Measurements from ENCODE around the gene MYH13.

MYH13 gene

DNA sequence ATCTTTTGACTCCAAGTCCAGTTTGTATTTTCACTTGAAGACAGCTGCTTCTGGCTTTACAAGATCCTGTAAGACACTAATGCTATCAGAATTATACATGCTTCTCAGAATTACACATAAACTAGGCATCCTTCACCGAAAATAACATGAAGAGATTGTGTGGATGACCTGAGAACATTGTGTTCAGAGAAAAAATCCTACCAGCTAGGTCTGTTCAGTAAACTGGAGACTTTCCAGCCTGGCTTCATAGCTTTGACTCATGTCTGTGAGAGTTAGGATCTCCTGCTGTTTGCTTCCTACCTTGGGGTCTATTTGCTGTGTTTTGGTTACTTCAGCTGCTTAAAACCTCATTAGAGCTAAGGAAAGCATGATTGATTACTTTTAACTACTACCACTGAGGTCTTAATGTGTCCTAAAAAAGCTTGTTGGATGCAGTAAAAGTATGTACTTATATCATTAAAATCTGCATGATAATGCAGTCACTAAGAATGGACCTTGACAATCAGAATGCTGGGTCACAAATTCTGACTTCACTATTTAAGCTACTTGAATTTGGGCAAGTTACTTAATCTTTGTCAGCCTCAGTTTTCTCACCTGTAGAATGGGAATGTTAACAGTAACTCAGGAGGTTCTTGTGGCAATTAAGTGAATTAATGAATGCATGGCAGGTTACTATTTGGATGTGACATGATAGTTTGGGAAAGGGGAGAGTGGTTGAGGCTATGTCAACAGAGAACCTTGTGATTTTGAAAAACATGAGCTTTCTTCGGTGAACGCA is 8.0 kb upstream of the MYH13 start:
- ATAC-seq (replicated peaks; ENCODE audit: extremely low read depth, poor library complexity, severe bottlenecking) (no peak), DNase-seq (ENCODE audit: low spot score in 2 of 2) (no peak)
- H3K27me3 Mint-ChIP-seq, result peaks cover 25% of the 10 kb centered on the region
- no peaks in the 10 kb centered on the region for H3K4me1 Mint-ChIP-seq
- no peaks in the 10 kb centered on the region for H3K9me3 Mint-ChIP-seq
- peaks cover 3% of the 10 kb centered on the region for H3K36me3 Mint-ChIP-seq (ENCODE audit: insufficient read depth)
- H3K4me3 Mint-ChIP-seq, result no peak overlapping the region
- H3K27ac Mint-ChIP-seq (ENCODE audit: low read depth), result no peak overlapping the region

DNA sequence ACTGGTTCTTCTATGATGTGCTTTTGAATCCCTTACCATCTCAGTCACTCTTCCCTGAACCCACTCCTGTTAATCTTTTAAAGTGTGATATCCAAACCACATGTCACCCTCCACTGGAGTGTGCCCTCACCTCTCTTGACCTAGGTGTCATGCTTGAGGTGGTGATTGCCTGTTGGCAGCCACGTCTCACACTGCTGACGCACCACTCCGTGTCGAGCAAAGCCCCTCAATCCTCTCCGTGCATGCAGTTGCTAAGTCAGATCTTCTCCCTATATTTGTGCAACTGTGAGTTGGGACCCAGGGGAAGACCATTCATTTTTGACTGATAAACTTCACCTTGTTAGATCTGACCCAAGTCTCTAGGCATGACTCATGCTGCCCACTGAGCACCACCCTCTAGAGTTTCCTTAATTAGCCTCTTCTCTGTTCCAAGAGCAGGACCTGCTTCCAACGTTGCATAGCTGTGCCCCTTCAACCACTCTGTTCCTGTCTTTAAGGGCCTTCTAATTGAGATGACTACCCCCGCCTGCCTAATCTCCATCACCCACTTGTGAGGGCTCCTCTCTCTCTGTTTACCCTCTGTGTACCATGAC is 2.7 kb downstream of the MYH13 start:
- H3K9me3 Mint-ChIP-seq, result no peaks in the 10 kb centered on the region
- no peak overlapping the region for H3K27ac Mint-ChIP-seq (ENCODE audit: low read depth)
- no peak overlapping the region for H3K4me3 Mint-ChIP-seq
- peaks cover 43% of the 10 kb centered on the region for H3K27me3 Mint-ChIP-seq
- DNase-seq (ENCODE audit: low spot score in 2 of 2) (no peak), ATAC-seq (replicated peaks; ENCODE audit: extremely low read depth, poor library complexity, severe bottlenecking) (no peak)
- H3K36me3 Mint-ChIP-seq (ENCODE audit: insufficient read depth), result no peaks in the 10 kb centered on the region
- H3K4me1 Mint-ChIP-seq, result no peaks in the 10 kb centered on the region

DNA sequence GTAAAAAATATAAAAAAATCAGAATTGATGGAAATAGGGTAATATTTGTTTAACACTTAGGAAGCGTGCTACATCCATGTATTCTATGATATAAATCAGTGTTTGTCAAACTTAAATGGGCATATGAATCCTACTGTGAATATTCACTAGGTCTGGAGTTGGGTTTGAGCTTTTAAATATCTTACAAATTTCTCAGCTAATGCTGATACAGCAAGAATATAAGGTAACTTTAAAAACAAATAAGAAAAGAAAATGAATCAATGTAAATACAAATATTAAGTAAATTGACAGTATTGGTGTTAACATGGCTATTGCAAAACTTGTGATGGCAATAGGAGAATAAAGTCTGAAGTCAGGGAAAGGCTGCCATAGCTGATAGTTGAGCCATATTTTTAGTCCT is 3.6 kb downstream of the MYH13 start:
- H3K4me3 Mint-ChIP-seq, result no peak overlapping the region
- no peaks in the 10 kb centered on the region for H3K4me1 Mint-ChIP-seq
- no peaks in the 10 kb centered on the region for H3K36me3 Mint-ChIP-seq (ENCODE audit: insufficient read depth)
- peaks cover 34% of the 10 kb centered on the region for H3K27me3 Mint-ChIP-seq
- H3K9me3 Mint-ChIP-seq, result no peaks in the 10 kb centered on the region
- no peak overlapping the region for H3K27ac Mint-ChIP-seq (ENCODE audit: low read depth)
- DNase-seq (ENCODE audit: low spot score in 2 of 2) (no peak), ATAC-seq (replicated peaks; ENCODE audit: extremely low read depth, poor library complexity, severe bottlenecking) (no peak)

DNA sequence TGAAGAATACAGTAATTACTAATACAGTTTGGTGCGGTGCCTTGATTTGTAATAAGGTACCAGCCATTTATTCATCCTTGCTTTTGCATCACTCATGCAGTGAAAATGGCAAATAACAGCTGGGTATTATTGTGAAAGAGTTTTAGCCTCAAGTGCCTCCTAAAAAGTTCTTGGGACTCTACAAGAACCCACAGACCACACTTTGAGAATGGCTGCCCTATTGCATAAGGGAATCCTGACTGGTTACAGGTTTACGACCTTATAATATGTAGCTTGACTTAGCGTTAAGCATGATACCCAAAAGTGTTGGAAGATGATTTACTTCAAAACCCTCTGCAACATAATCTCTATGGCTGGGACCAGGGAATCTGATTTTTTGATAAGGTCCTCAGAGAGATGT is 4.2 kb downstream of the MYH13 start:
- DNase-seq (ENCODE audit: low spot score in 2 of 2) (no peak), ATAC-seq (replicated peaks; ENCODE audit: extremely low read depth, poor library complexity, severe bottlenecking) (no peak)
- Mint-ChIP-seq H3K36me3 (ENCODE audit: insufficient read depth) (no peaks in the 10 kb centered on the region), H3K27ac (ENCODE audit: low read depth) (no peak overlapping the region), H3K4me3 (no peak overlapping the region), H3K27me3 (peaks cover 30% of the 10 kb centered on the region), H3K9me3 (no peaks in the 10 kb centered on the region), H3K4me1 (no peaks in the 10 kb centered on the region)

DNA sequence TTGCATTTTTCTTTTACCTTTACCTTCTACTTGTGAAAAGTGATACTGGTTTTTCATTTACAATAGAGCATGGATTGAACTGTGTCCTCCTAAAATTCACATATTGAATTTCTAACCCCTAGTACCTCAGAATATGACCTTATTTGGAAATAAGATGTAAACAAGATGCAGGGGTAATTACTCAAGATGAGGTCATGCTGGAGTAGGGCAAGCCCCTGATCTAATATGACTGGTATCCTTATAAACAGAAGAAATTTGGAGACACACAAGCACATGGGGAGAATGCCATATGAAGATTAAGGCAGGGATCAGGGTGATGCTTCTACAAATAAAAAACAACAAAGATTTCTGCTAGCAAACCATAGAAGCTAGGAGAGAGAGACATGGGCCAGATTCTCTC is 12.2 kb downstream of the MYH13 start:
- Mint-ChIP-seq H3K27ac (ENCODE audit: low read depth) (no peak overlapping the region), H3K4me3 (no peak overlapping the region), H3K4me1 (no peaks in the 10 kb centered on the region), H3K36me3 (ENCODE audit: insufficient read depth) (no peaks in the 10 kb centered on the region), H3K9me3 (no peaks in the 10 kb centered on the region), H3K27me3 (peaks cover 39% of the 10 kb centered on the region)
- no peak for ATAC-seq (replicated peaks; ENCODE audit: extremely low read depth, poor library complexity, severe bottlenecking)
- DNase-seq (ENCODE audit: low spot score in 2 of 2), result no peak

DNA sequence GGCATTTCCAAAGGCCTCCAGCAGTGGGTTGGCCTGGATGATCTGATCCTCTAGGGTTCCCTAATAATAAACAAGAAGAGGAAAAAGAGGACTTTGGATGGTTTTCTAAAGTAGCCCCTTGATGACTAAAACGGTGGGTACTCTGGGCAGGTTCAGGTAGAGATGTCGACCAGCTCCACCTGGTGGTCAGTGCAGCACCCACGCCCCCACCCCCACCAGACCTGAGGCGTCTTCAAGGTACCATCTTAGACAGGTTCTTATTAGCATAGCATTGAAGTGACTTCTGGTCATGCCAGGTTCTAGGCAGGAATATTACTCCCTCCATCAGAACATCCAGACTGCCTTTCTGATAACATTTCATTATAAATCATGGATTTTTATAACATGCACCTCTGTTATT is 15.0 kb downstream of the MYH13 start:
- peaks cover 38% of the 10 kb centered on the region for H3K27me3 Mint-ChIP-seq
- DNase-seq (ENCODE audit: low spot score in 2 of 2) (no peak), ATAC-seq (replicated peaks; ENCODE audit: extremely low read depth, poor library complexity, severe bottlenecking) (no peak)
- no peak overlapping the region for H3K27ac Mint-ChIP-seq (ENCODE audit: low read depth)
- H3K36me3 Mint-ChIP-seq (ENCODE audit: insufficient read depth), result no peaks in the 10 kb centered on the region
- no peaks in the 10 kb centered on the region for H3K9me3 Mint-ChIP-seq
- no peak overlapping the region for H3K4me3 Mint-ChIP-seq
- no peaks in the 10 kb centered on the region for H3K4me1 Mint-ChIP-seq

DNA sequence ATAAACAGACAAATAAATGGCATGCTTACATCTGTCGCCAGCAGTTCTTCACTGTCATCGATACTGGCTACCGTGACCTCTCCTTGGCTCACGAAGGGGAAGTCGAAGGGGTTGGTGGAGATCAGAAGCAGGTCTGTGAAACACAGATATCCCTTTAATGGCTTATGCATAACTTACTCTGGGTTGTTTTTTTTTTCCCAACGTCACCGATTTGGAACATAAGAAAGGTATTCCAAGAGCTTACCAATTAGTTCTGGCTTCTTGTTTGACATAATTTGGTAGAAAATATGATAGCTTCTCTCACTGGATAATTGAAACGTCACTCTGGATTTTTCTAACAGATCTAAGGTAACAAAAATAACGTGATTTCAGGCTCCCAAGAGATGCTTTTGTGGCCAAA is 18.2 kb downstream of the MYH13 start:
- Mint-ChIP-seq H3K9me3 (no peaks in the 10 kb centered on the region), H3K4me1 (no peaks in the 10 kb centered on the region), H3K4me3 (no peak overlapping the region), H3K27ac (ENCODE audit: low read depth) (no peak overlapping the region), H3K27me3 (peaks cover 14% of the 10 kb centered on the region), H3K36me3 (ENCODE audit: insufficient read depth) (no peaks in the 10 kb centered on the region)
- DNase-seq (ENCODE audit: low spot score in 2 of 2) (no peak), ATAC-seq (replicated peaks; ENCODE audit: extremely low read depth, poor library complexity, severe bottlenecking) (no peak)

DNA sequence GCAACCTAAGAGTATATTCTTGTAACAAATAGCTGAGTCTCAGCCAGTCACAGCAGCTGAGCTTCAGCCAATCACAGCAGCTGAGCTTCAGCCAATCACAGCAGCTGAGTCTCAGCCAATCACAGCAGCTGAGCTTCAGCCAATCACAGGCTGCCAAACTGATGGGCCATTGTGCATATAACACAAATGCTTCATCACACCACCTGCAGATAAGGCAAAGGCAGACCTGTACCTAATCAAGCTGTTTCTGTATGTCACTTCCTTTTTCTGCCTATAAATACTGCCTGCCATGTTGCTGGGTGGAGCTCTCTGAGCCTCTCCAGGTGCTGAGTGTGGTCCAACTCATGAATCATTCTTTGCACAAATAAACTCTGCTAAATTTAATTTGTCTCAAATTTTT is 19.9 kb downstream of the MYH13 start:
- H3K36me3 Mint-ChIP-seq (ENCODE audit: insufficient read depth), result no peaks in the 10 kb centered on the region
- H3K4me1 Mint-ChIP-seq, result no peaks in the 10 kb centered on the region
- DNase-seq (ENCODE audit: low spot score in 2 of 2) (no peak), ATAC-seq (replicated peaks; ENCODE audit: extremely low read depth, poor library complexity, severe bottlenecking) (no peak)
- H3K9me3 Mint-ChIP-seq, result no peaks in the 10 kb centered on the region
- no peak overlapping the region for H3K27ac Mint-ChIP-seq (ENCODE audit: low read depth)
- no peak overlapping the region for H3K4me3 Mint-ChIP-seq
- H3K27me3 Mint-ChIP-seq, result peaks cover 6% of the 10 kb centered on the region

DNA sequence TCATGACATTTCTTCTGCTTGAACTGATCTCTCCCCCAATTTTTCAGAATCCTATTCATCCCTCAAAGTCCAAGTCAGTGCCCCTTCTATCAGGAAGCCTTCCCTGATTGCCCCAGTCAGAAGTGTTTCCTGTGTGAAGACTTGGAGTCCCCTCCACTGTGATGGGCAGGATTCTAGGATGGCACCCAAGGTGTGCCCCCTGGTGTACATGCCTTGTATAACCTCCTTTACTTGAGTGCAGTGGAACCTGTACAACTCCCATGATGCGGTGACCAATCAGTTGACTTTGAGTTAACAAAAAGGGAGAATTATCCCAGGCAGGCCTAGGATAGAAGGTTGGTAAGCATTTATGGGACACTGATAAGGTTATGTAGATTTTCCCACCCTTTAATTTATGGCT is 23.4 kb downstream of the MYH13 start:
- H3K27ac Mint-ChIP-seq (ENCODE audit: low read depth), result no peak overlapping the region
- H3K27me3 Mint-ChIP-seq, result peaks cover 6% of the 10 kb centered on the region
- H3K4me3 Mint-ChIP-seq, result no peak overlapping the region
- no peaks in the 10 kb centered on the region for H3K9me3 Mint-ChIP-seq
- H3K4me1 Mint-ChIP-seq, result no peaks in the 10 kb centered on the region
- DNase-seq (ENCODE audit: low spot score in 2 of 2), result no peak
- no peak for ATAC-seq (replicated peaks; ENCODE audit: extremely low read depth, poor library complexity, severe bottlenecking)
- H3K36me3 Mint-ChIP-seq (ENCODE audit: insufficient read depth), result no peaks in the 10 kb centered on the region

DNA sequence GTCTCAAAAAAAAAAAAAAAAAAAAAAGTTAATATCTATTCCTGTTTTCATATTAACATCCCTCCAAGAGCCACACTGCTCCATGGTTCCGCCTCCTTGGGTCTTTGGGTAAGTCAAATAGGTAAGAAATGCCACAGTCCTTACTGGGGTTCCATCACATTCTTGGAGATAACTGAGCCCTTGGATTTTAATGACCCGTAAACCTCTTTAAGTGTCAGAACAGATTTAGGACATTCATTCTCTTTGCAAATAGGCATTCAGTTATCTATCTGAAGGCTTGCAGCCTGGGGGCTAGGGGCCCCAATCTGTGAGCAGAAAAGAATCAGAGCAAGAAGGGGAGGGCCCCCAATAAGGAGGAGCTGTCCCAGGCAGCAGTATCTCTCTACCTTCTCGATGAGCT is 28.0 kb downstream of the MYH13 start:
- DNase-seq (ENCODE audit: low spot score in 2 of 2) (no peak), ATAC-seq (replicated peaks; ENCODE audit: extremely low read depth, poor library complexity, severe bottlenecking) (no peak)
- Mint-ChIP-seq H3K27me3 (peaks cover 16% of the 10 kb centered on the region), H3K27ac (ENCODE audit: low read depth) (no peak overlapping the region), H3K9me3 (no peaks in the 10 kb centered on the region), H3K36me3 (ENCODE audit: insufficient read depth) (no peaks in the 10 kb centered on the region), H3K4me3 (no peak overlapping the region), H3K4me1 (no peaks in the 10 kb centered on the region)

DNA sequence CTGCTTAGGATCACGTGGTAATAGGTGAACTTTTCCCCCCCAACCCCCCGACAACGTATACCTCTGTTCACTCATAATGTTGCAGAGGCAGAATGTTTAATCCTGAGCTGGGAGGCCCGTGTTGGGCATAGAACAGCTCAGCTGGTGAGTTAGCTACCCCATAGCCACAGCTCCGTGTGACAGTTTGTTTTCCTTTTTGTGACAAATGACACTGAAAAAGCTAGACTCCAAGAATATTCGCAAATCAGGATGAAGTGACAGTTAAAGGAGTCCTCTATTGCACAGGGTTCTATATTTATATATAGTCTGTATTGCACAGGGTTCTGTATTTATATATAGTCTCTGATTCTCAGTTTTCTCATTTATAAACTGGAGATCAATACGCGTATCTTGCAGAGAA is 33.8 kb downstream of the MYH13 start:
- H3K36me3 Mint-ChIP-seq (ENCODE audit: insufficient read depth), result no peaks in the 10 kb centered on the region
- H3K4me3 Mint-ChIP-seq, result no peak overlapping the region
- no peaks in the 10 kb centered on the region for H3K9me3 Mint-ChIP-seq
- ATAC-seq (replicated peaks; ENCODE audit: extremely low read depth, poor library complexity, severe bottlenecking) (no peak), DNase-seq (ENCODE audit: low spot score in 2 of 2) (no peak)
- peaks cover 10% of the 10 kb centered on the region for H3K27me3 Mint-ChIP-seq
- no peaks in the 10 kb centered on the region for H3K4me1 Mint-ChIP-seq
- H3K27ac Mint-ChIP-seq (ENCODE audit: low read depth), result no peak overlapping the region

DNA sequence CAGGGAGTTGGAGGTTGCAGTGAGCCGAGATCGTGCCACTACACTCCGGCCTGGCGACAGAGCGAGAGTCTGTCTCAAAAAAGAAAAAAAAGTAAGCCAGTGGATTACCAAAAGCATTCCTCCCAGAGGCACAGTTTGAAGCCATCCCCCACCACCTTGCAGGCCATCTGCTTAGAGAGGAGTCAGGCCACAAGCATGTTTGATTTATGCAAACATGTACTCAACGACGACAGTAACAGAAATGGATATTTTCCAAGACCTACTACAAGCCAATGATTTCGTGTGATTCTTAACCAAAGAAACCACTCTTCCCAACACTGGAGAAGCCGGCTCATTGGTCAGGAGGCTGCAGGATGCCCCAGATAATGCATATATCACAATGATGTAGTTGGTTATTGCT is 34.8 kb downstream of the MYH13 start:
- Mint-ChIP-seq H3K4me1 (no peaks in the 10 kb centered on the region), H3K27ac (ENCODE audit: low read depth) (no peak overlapping the region), H3K36me3 (ENCODE audit: insufficient read depth) (no peaks in the 10 kb centered on the region), H3K9me3 (no peaks in the 10 kb centered on the region), H3K27me3 (peaks cover 10% of the 10 kb centered on the region), H3K4me3 (no peak overlapping the region)
- DNase-seq (ENCODE audit: low spot score in 2 of 2) (no peak), ATAC-seq (replicated peaks; ENCODE audit: extremely low read depth, poor library complexity, severe bottlenecking) (no peak)

DNA sequence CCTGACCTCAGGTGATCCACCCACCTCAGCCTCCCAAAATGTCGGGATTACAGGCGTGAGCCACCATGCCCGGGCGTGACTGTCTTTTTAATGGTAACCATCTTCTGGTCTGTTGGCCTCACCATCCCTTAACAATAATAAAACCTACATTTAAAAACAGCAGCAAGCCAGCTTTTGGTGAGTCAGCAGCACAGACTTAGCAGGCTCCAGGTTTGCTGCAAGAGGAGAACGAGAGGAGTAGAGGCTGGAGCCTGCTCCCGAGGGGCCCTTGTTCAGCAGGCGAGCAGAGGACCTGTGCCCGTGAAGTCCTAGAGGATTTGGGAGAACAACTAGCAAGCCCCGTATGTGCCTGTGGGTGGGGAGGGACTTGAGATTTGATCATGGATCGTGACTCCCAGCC is 35.7 kb downstream of the MYH13 start:
- no peak for DNase-seq (ENCODE audit: low spot score in 2 of 2)
- Mint-ChIP-seq H3K9me3 (no peaks in the 10 kb centered on the region), H3K27me3 (peaks cover 2% of the 10 kb centered on the region), H3K4me3 (no peak overlapping the region), H3K4me1 (no peaks in the 10 kb centered on the region), H3K27ac (ENCODE audit: low read depth) (no peak overlapping the region), H3K36me3 (ENCODE audit: insufficient read depth) (no peaks in the 10 kb centered on the region)
- no peak for ATAC-seq (replicated peaks; ENCODE audit: extremely low read depth, poor library complexity, severe bottlenecking)
